Trophoblast cell (in vitro differentiated cells and primary cell): ENCODE measurements around the gene YPEL5.

ENCODE experiments used
- DNase-seq, 2 donors: peaks; one replicate each; pipeline ENCODE4 v3.0.0-alpha.2; 2016
- H2AFZ ChIP-seq: 2 replicates; pipeline ENCODE4 v1.6.1; 2013; ENCODE audit warnings: low read length, moderate library complexity, mild to moderate bottlenecking; ENCODE audit not compliant: insufficient read depth, poor library complexity
- H2AK5ac ChIP-seq: 2 replicates; pipeline ENCODE4 v1.6.1; 2013; ENCODE audit warnings: mild to moderate bottlenecking, low read length
- H2BK120ac ChIP-seq: 2 replicates; pipeline ENCODE4 v1.6.1; 2013; ENCODE audit warnings: low read length, mild to moderate bottlenecking, moderate library complexity; ENCODE audit not compliant: insufficient read depth, poor library complexity
- H2BK12ac ChIP-seq: 2 replicates; pipeline ENCODE4 v1.6.1; 2013; ENCODE audit warnings: mild to moderate bottlenecking, low read length, moderate library complexity
- H2BK5ac ChIP-seq: 2 replicates; pipeline ENCODE4 v1.6.1; 2013; ENCODE audit warnings: low read length, low read depth, moderate library complexity, mild to moderate bottlenecking; ENCODE audit not compliant: poor library complexity
- H3K14ac ChIP-seq: 2 replicates; pipeline ENCODE4 v1.6.1; 2013; ENCODE audit warnings: mild to moderate bottlenecking, low read length
- H3K18ac ChIP-seq: 2 replicates; pipeline ENCODE4 v1.6.1; 2013; ENCODE audit warnings: mild to moderate bottlenecking, low read length
- H3K23ac ChIP-seq: 2 replicates; pipeline ENCODE4 v1.6.1; 2013; ENCODE audit warnings: low read length
- H3K27ac ChIP-seq: 2 replicates; pipeline ENCODE4 v1.5.1; 2013; ENCODE audit warnings: low read depth, mild to moderate bottlenecking, inconsistent platforms, low read length, moderate library complexity
- H3K27me3 ChIP-seq: 2 replicates; pipeline ENCODE4 v1.6.1; 2013; ENCODE audit warnings: inconsistent platforms, mild to moderate bottlenecking, low read length, moderate library complexity; ENCODE audit not compliant: insufficient read depth
- H3K36me3 ChIP-seq, 2 experiments: 1 replicate in 1 of 2; 2 replicates in 1 of 2; pipeline ENCODE4 v1.6.1; 2013; ENCODE audit warnings: low read length in 2 of 2, mild to moderate bottlenecking in 2 of 2, moderate library complexity in 1 of 2; ENCODE audit not compliant: insufficient read depth in 2 of 2, control insufficient read depth in 1 of 2
- H3K4ac ChIP-seq: 2 replicates; pipeline ENCODE4 v1.6.1; 2013; ENCODE audit warnings: low read depth, mild to moderate bottlenecking, low read length, moderate library complexity
- H3K4me1 ChIP-seq, 2 experiments: 1 replicate in 1 of 2; 2 replicates in 1 of 2; pipeline ENCODE4 v1.6.1; 2013; ENCODE audit warnings: low read length in 2 of 2, mild to moderate bottlenecking in 2 of 2, moderate library complexity in 1 of 2; ENCODE audit not compliant: insufficient read depth in 2 of 2, control insufficient read depth in 1 of 2
- H3K4me2 ChIP-seq: 2 replicates; pipeline ENCODE4 v1.6.1; 2013; ENCODE audit warnings: inconsistent platforms, mild to moderate bottlenecking, low read length, moderate library complexity
- H3K4me3 ChIP-seq: 2 replicates; pipeline ENCODE4 v1.5.1; 2013; ENCODE audit warnings: mild to moderate bottlenecking, low read depth, low read length, inconsistent platforms
- H3K79me1 ChIP-seq: one replicate; pipeline ENCODE4 v1.6.1; 2013; ENCODE audit warnings: low read length
- H3K79me2 ChIP-seq: 2 replicates; pipeline ENCODE4 v1.6.1; 2013; ENCODE audit warnings: low read length, mild to moderate bottlenecking; ENCODE audit not compliant: control insufficient read depth, insufficient read depth, poor library complexity
- H3K9ac ChIP-seq: 2 replicates; pipeline ENCODE4 v1.6.1; 2013; ENCODE audit warnings: mild to moderate bottlenecking, low read length
- H3K9me3 ChIP-seq: 2 replicates; pipeline ENCODE4 v1.6.1; 2013; ENCODE audit warnings: low read depth, mild to moderate bottlenecking, control low read depth, inconsistent platforms, low read length; ENCODE audit not compliant: insufficient read depth
- H4K12ac ChIP-seq: 2 replicates; pipeline ENCODE4 v1.6.1; 2013; ENCODE audit warnings: low read depth, mild to moderate bottlenecking, low read length, moderate library complexity
- H4K8ac ChIP-seq: 2 replicates; pipeline ENCODE4 v1.6.1; 2013; ENCODE audit warnings: low read depth, mild to moderate bottlenecking, low read length, moderate library complexity
- H4K91ac ChIP-seq: one replicate; pipeline ENCODE4 v1.6.1; 2013; ENCODE audit warnings: low read depth, mild to moderate bottlenecking, low read length, moderate library complexity
- WGBS: extraction: QIAGEN DNeasy Blood & Tissue Kit; methylation state at CpG from one replicate; pipeline ENCODE4 v1.1.7; 2013; ENCODE audit warnings: missing lambda C conversion rate; ENCODE audit not compliant: insufficient read length, insufficient coverage; ENCODE audit errors: extremely low coverage; 5-methylcytosine and 5-hydroxymethylcytosine counted together

YPEL5 gene

GRCh38 chr2:30136764-30137444 lies 9.9 kb upstream of the YPEL5 start:
- Histone ChIP-seq H2BK12ac (no peak overlapping the region), H2AK5ac (no peak overlapping the region), H3K23ac (no peak overlapping the region), H4K8ac (no peak overlapping the region), H3K36me3 (no peaks in the 10 kb centered on the region), H3K4me2 (no peak overlapping the region), H4K91ac (no peak overlapping the region), H3K79me1 (no peaks in the 10 kb centered on the region), H3K27me3 (no peaks in the 10 kb centered on the region), H2BK5ac (no peak overlapping the region), H3K18ac (no peak overlapping the region), H3K4me1 (no peaks in the 10 kb centered on the region), H2BK120ac (no peak overlapping the region), H3K14ac (no peak overlapping the region), H2AFZ (no peak overlapping the region), H3K9ac (no peak overlapping the region), H3K4ac (no peak overlapping the region), H4K12ac (no peak overlapping the region), H3K9me3 (no peaks in the 10 kb centered on the region), H3K79me2 (no peaks in the 10 kb centered on the region), H3K27ac (no peak overlapping the region), H3K4me3 (no peak overlapping the region)
- WGBS = no CpG with 5 or more reads among the region's 10 CpGs
- DNase-seq = no peak

- Histone ChIP-seq H2BK12ac (no peak overlapping the region), H3K9ac (no peak overlapping the region), H3K4me1 (no peaks in the 10 kb centered on the region), H2AK5ac (no peak overlapping the region), H3K4me3 (no peak overlapping the region), H3K23ac (no peak overlapping the region), H3K18ac (no peak overlapping the region), H4K8ac (no peak overlapping the region), H3K79me1 (no peaks in the 10 kb centered on the region), H4K12ac (no peak overlapping the region), H2BK120ac (no peak overlapping the region), H4K91ac (no peak overlapping the region), H2BK5ac (no peak overlapping the region), H3K79me2 (no peaks in the 10 kb centered on the region), H3K4ac (no peak overlapping the region), H3K36me3 (no peaks in the 10 kb centered on the region), H3K27me3 (no peaks in the 10 kb centered on the region), H3K14ac (no peak overlapping the region), H3K27ac (no peak overlapping the region), H3K4me2 (no peak overlapping the region), H2AFZ (no peak overlapping the region), H3K9me3 (no peaks in the 10 kb centered on the region)
- DNase-seq = no peak
- no CpG with 5 or more reads among the region's 6 CpGs for WGBS
Measured at GRCh38 chr2:30139131-30139870, 7.5 kb upstream of the YPEL5 start.

GRCh38 chr2:30141136-30141535 lies 5.7 kb upstream of the YPEL5 start:
- no peak overlapping the region for H2BK12ac ChIP-seq
- H3K4me3 ChIP-seq = no peak overlapping the region
- H3K79me2 ChIP-seq = no peaks in the 10 kb centered on the region
- no peaks in the 10 kb centered on the region for H3K27me3 ChIP-seq
- H3K36me3 ChIP-seq = no peaks in the 10 kb centered on the region
- DNase-seq = no peak
- no peak overlapping the region for H3K4me2 ChIP-seq
- H3K4ac ChIP-seq = no peak overlapping the region
- no peak overlapping the region for H2BK5ac ChIP-seq
- no peaks in the 10 kb centered on the region for H3K4me1 ChIP-seq
- H2AK5ac ChIP-seq = no peak overlapping the region
- H3K27ac ChIP-seq = no peak overlapping the region
- no peaks in the 10 kb centered on the region for H3K79me1 ChIP-seq
- H2BK120ac ChIP-seq = no peak overlapping the region
- H3K14ac ChIP-seq = no peak overlapping the region
- no peak overlapping the region for H4K8ac ChIP-seq
- no peak overlapping the region for H4K91ac ChIP-seq
- H3K9me3 ChIP-seq = no peaks in the 10 kb centered on the region
- no peak overlapping the region for H3K9ac ChIP-seq
- no peak overlapping the region for H4K12ac ChIP-seq
- no peak overlapping the region for H3K23ac ChIP-seq
- no peak overlapping the region for H3K18ac ChIP-seq
- no peak overlapping the region for H2AFZ ChIP-seq

- Histone ChIP-seq H2AFZ (no peak overlapping the region), H2AK5ac (no peak overlapping the region), H3K9ac (no peak overlapping the region), H3K27ac (no peak overlapping the region), H4K12ac (no peak overlapping the region), H3K36me3 (no peaks in the 10 kb centered on the region), H3K4me3 (no peak overlapping the region), H3K4me2 (no peak overlapping the region), H2BK120ac (no peak overlapping the region), H4K8ac (no peak overlapping the region), H3K79me1 (peaks cover 12% of the 10 kb centered on the region), H3K14ac (no peak overlapping the region), H4K91ac (no peak overlapping the region), H3K9me3 (no peaks in the 10 kb centered on the region), H3K18ac (no peak overlapping the region), H3K4ac (no peak overlapping the region), H3K27me3 (no peaks in the 10 kb centered on the region), H2BK5ac (no peak overlapping the region), H3K79me2 (peaks cover 8% of the 10 kb centered on the region), H2BK12ac (no peak overlapping the region), H3K23ac (no peak overlapping the region), H3K4me1 (peaks cover 0 to 2% of the 10 kb centered on the region in 2 experiments)
- no CpG with 5 or more reads among the region's 1 CpG for WGBS
- DNase-seq = no peak
Measured at GRCh38 chr2:30144260-30144659, 2.5 kb upstream of the YPEL5 start.
